ENCODE results near the gene COPE. TPM values are rescaled to one million over a fixed set of nuclear protein-coding genes. Genes with fewer than 3 reads are reported as not detected.

The COPE gene
- total RNA-seq, 1 donor from 2014 or later: 177 TPM

- Mint-ChIP-seq H3K27me3 (ENCODE audit: unreplicated experiment) (peaks cover 12% of the 10 kb centered on the region), H3K9me3 (ENCODE audit: unreplicated experiment) (peaks cover 7% of the 10 kb centered on the region), H3K4me1 (ENCODE audit: low read depth, unreplicated experiment) (no peaks in the 10 kb centered on the region), H3K36me3 (ENCODE audit: unreplicated experiment) (no peaks in the 10 kb centered on the region), H3K4me3 (ENCODE audit: unreplicated experiment) (peak overlapping the region; percentile 25), H3K27ac (ENCODE audit: unreplicated experiment) (no peak overlapping the region)
- peak; percentile 89 for DNase-seq
- TF ChIP-seq CTCF (IDR thresholded peaks at IDR 0.05; ENCODE audit: partially characterized antibody, unreplicated experiment): no peak
Observed at GRCh38 chr19:18932216-18932841, 13.1 kb upstream of the COPE start.

GRCh38 chr19:18931316-18932162 is 12.4 kb upstream of the COPE start:
- no peaks in the 10 kb centered on the region for H3K4me1 Mint-ChIP-seq (ENCODE audit: low read depth, unreplicated experiment)
- H3K36me3 Mint-ChIP-seq (ENCODE audit: unreplicated experiment): no peaks in the 10 kb centered on the region
- DNase-seq: no peak
- H3K9me3 Mint-ChIP-seq (ENCODE audit: unreplicated experiment): peaks cover 7% of the 10 kb centered on the region
- no peak overlapping the region for H3K27ac Mint-ChIP-seq (ENCODE audit: unreplicated experiment)
- H3K27me3 Mint-ChIP-seq (ENCODE audit: unreplicated experiment): peaks cover 12% of the 10 kb centered on the region
- TF ChIP-seq CTCF (IDR thresholded peaks at IDR 0.05; ENCODE audit: partially characterized antibody, unreplicated experiment): no peak
- no peak overlapping the region for H3K4me3 Mint-ChIP-seq (ENCODE audit: unreplicated experiment)

- no peaks in the 10 kb centered on the region for H3K36me3 Mint-ChIP-seq (ENCODE audit: unreplicated experiment)
- no peaks in the 10 kb centered on the region for H3K4me1 Mint-ChIP-seq (ENCODE audit: low read depth, unreplicated experiment)
- peak overlapping the region; percentile 12 for H3K27ac Mint-ChIP-seq (ENCODE audit: unreplicated experiment)
- H3K4me3 Mint-ChIP-seq (ENCODE audit: unreplicated experiment): no peak overlapping the region
- peaks cover 7% of the 10 kb centered on the region for H3K9me3 Mint-ChIP-seq (ENCODE audit: unreplicated experiment)
- DNase-seq: no peak
- TF ChIP-seq CTCF (IDR thresholded peaks at IDR 0.05; ENCODE audit: partially characterized antibody, unreplicated experiment): no peak
- H3K27me3 Mint-ChIP-seq (ENCODE audit: unreplicated experiment): peaks cover 13% of the 10 kb centered on the region
Observed at GRCh38 chr19:18929311-18929710, 10.1 kb upstream of the COPE start.

GRCh38 chr19:18928018-18928805 is 9.0 kb upstream of the COPE start:
- no peak for TF ChIP-seq CTCF (IDR thresholded peaks at IDR 0.05; ENCODE audit: partially characterized antibody, unreplicated experiment)
- H3K36me3 Mint-ChIP-seq (ENCODE audit: unreplicated experiment): no peaks in the 10 kb centered on the region

More at GRCh38 chr19:18928018-18928805, 9.0 kb upstream of the COPE start:
- Mint-ChIP-seq H3K27ac (ENCODE audit: unreplicated experiment) (no peak overlapping the region), H3K9me3 (ENCODE audit: unreplicated experiment) (peaks cover 3% of the 10 kb centered on the region), H3K27me3 (ENCODE audit: unreplicated experiment) (peaks cover 10% of the 10 kb centered on the region), H3K4me1 (ENCODE audit: low read depth, unreplicated experiment) (no peaks in the 10 kb centered on the region), H3K4me3 (ENCODE audit: unreplicated experiment) (no peak overlapping the region)
- no peak for DNase-seq
